Tibial nerve (tissue), 4 donors: ENCODE results near the gene ZFC3H1. TPM values are rescaled to one million over a fixed set of nuclear protein-coding genes. Genes with fewer than 3 reads are reported as not detected.

ENCODE experiments used
- DNase-seq, 2 donors: peaks; one replicate each; pipeline ENCODE4 v3.0.0-alpha.2; 2019; ENCODE audit warnings: low spot score in 2 of 2
- H3K27ac ChIP-seq, 4 donors: fragments of 200-600 bp; sonication (generic) in 3 of 4; one replicate each; pipeline ENCODE4 v1.5.1; 2017 to 2019; ENCODE audit warnings: mild to moderate bottlenecking in 1 of 4
- H3K27me3 ChIP-seq, 2 donors: fragments of 200-600 bp; sonication (generic) in 1 of 2; one replicate each; pipeline versions ENCODE4 v1.5.1 to v1.6.0; 2017 to 2019
- H3K36me3 ChIP-seq, 3 donors: fragments of 200-600 bp; sonication (generic); one replicate each; pipeline ENCODE4 v1.5.1; 2018 to 2019
- H3K4me1 ChIP-seq, 4 donors: fragments of 200-600 bp; sonication (generic) in 3 of 4; one replicate each; pipeline ENCODE4 v1.5.1; 2017 to 2019
- H3K4me3 ChIP-seq, 4 donors: fragments of 200-600 bp; sonication (generic) in 3 of 4; one replicate each; pipeline ENCODE4 v1.5.1; 2017 to 2019; ENCODE audit warnings: mild to moderate bottlenecking in 1 of 4, moderate library complexity in 1 of 4
- H3K9me3 ChIP-seq, 4 donors: fragments of 200-600 bp; sonication (generic) in 3 of 4; one replicate each; pipeline ENCODE4 v1.5.1; 2017 to 2019
- CTCF ChIP-seq, 5 experiments: fragments of 200-600 bp in 3 of 5; fragments of 450-650 bp in 2 of 5; sonication (generic) in 3 of 5; IDR thresholded peaks; one replicate each; pipeline ENCODE4 v1.5.1; 2016 to 2019; ENCODE audit warnings: antibody characterized with exemption in 5 of 5, mild to moderate bottlenecking in 3 of 5, moderate library complexity in 2 of 5
- EP300 ChIP-seq, 2 donors: sonication (generic); formaldehyde crosslinking; IDR thresholded peaks; one replicate each; pipeline ENCODE4 v1.6.1; 2017; ENCODE audit warnings: antibody characterized with exemption in 2 of 2, mild to moderate bottlenecking in 1 of 2
- POLR2A ChIP-seq, 2 donors: fragments of 450-650 bp; IDR thresholded peaks; one replicate each; pipeline ENCODE4 v1.6.1; 2017; ENCODE audit warnings: antibody characterized with exemption in 2 of 2, mild to moderate bottlenecking in 2 of 2, moderate library complexity in 2 of 2
- WGBS, 2 donors: methylation state at CpG; one replicate each; pipeline ENCODE4 v1.1.5; 2018; 5-methylcytosine and 5-hydroxymethylcytosine counted together
- total RNA-seq, 4 donors: library from RNA; depleted of rRNA; stranded (reverse); fragments of >200 nt; gene quantifications; one replicate each; pipeline ENCODE4 v1.1.0, GENCODE V29; 2016

ZFC3H1 gene
- total RNA-seq, 4 donors from 2014 or later = 47.1 to 95.3 (median 79.8) TPM

GRCh38 chr12:71594214-71594948 is 69.3 kb downstream of the ZFC3H1 start:
- Histone ChIP-seq H3K36me3 (no peaks in the 10 kb centered on the region), H3K9me3 (no peaks in the 10 kb centered on the region), H3K27ac (no peak overlapping the region), H3K4me1 (no peaks in the 10 kb centered on the region), H3K27me3 (peaks cover 0 to 5% of the 10 kb centered on the region in 2 donors), H3K4me3 (no peak overlapping the region)
- peak in 1 of 2 donors; percentile 11 for DNase-seq
- TF ChIP-seq POLR2A (IDR thresholded peaks at IDR 0.05) (no peak), CTCF (IDR thresholded peaks at IDR 0.05) (no peak), EP300 (IDR thresholded peaks at IDR 0.05) (no peak)
- WGBS, 2 donors = 47 to 52% methylated on average over 5 of the region's 5 CpGs

GRCh38 chr12:71592841-71593240 is 70.8 kb downstream of the ZFC3H1 start:
- TF ChIP-seq CTCF (IDR thresholded peaks at IDR 0.05) (no peak), POLR2A (IDR thresholded peaks at IDR 0.05) (no peak), EP300 (IDR thresholded peaks at IDR 0.05) (no peak)
- no peaks in the 10 kb centered on the region for H3K4me1 ChIP-seq
- H3K27ac ChIP-seq = no peak overlapping the region
- no peaks in the 10 kb centered on the region for H3K36me3 ChIP-seq
- WGBS, 2 donors = 40 to 46% methylated on average over 3 of the region's 3 CpGs
- H3K4me3 ChIP-seq = no peak overlapping the region
- H3K9me3 ChIP-seq = no peaks in the 10 kb centered on the region
- no peak for DNase-seq
- peaks cover 0 to 5% of the 10 kb centered on the region in 2 donors for H3K27me3 ChIP-seq

DNA sequence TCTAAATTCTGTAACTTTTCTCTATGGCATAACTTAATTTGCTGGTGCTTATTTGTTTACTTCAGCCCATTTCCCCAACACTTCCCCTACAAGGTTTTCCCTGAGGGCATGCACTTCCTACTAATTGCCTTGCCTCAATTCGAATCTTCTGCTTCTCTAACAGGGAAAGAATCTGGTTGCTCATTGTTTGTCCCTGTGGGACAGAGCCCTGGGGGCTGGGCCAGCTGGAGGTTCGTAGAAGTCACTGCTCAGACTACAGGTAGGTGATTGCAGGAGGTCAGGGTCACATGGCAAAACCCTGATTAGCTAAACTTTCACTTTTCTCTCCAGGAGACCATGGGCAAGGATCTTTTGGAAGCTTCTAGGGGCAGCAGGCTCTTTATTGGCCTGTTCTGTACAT is 72.0 kb downstream of the ZFC3H1 start:
- Histone ChIP-seq H3K27ac (no peak overlapping the region), H3K4me1 (no peaks in the 10 kb centered on the region), H3K36me3 (no peaks in the 10 kb centered on the region), H3K9me3 (no peaks in the 10 kb centered on the region), H3K27me3 (peaks cover 0 to 5% of the 10 kb centered on the region in 2 donors), H3K4me3 (no peak overlapping the region)
- no peak for DNase-seq
- no peak for TF ChIP-seq CTCF (IDR thresholded peaks at IDR 0.05)
- no peak for TF ChIP-seq EP300 (IDR thresholded peaks at IDR 0.05)
- no peak for TF ChIP-seq POLR2A (IDR thresholded peaks at IDR 0.05)
- 52 to 54% methylated on average over 2 of the region's 2 CpGs for WGBS, 2 donors

DNA sequence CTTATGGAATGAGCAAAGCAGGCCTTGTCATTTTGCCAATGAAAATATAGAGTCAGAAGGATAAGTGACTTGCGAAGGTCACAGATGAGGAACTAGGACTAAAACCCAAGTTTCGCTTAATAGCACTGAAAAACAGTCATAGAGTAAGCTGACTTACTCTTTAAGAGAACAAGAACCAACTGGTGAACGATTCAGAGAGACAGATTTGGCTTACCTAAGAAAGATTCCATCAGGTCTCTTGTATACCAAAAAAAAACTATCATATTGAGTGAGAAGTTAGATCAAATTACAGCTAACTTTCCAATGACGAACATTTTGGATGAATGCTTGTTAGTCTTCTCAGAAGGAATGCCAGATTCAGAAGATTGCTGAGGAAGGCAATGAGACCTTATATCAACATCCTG is 74.2 kb downstream of the ZFC3H1 start:
- no peak for DNase-seq
- no peaks in the 10 kb centered on the region for H3K9me3 ChIP-seq
- TF ChIP-seq CTCF (IDR thresholded peaks at IDR 0.05) (no peak), POLR2A (IDR thresholded peaks at IDR 0.05) (no peak), EP300 (IDR thresholded peaks at IDR 0.05) (no peak)
- H3K4me3 ChIP-seq = no peak overlapping the region
- no peak overlapping the region for H3K27ac ChIP-seq
- H3K4me1 ChIP-seq = no peaks in the 10 kb centered on the region
- no peaks in the 10 kb centered on the region for H3K36me3 ChIP-seq
- H3K27me3 ChIP-seq = peaks cover 0 to 5% of the 10 kb centered on the region in 2 donors
- 72 to 76% methylated on average over 4 of the region's 4 CpGs for WGBS, 2 donors

DNA sequence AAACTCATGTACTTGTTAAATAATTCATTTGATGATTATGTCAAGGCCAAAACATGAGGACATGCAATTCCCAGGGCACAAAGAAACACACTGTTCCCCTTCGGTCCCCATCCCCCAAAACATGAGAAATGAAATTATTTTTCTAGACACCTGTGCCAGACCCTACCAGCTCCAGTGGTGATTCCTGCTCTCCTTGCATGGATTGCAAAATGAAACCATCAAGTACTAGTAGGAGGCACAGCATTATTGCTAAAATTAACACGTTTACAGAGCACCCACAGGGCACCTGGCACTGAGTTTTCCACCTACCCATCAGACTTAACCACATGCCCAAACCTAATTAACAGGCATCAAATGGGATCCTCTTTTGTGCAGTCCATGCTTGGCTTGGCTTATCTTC is 76.6 kb downstream of the ZFC3H1 start:
- 79 to 84% methylated on average over 2 of the region's 2 CpGs for WGBS, 2 donors
- TF ChIP-seq EP300 (IDR thresholded peaks at IDR 0.05) (no peak), POLR2A (IDR thresholded peaks at IDR 0.05) (no peak), CTCF (IDR thresholded peaks at IDR 0.05) (no peak)

More for the DNA sequence above, 76.6 kb downstream of the ZFC3H1 start:
- DNase-seq = no peak
- no peaks in the 10 kb centered on the region for H3K9me3 ChIP-seq
- no peak overlapping the region for H3K27ac ChIP-seq
- H3K4me3 ChIP-seq = no peak overlapping the region
- H3K4me1 ChIP-seq = no peaks in the 10 kb centered on the region
- H3K36me3 ChIP-seq = no peaks in the 10 kb centered on the region
- no peaks in the 10 kb centered on the region for H3K27me3 ChIP-seq
